Ishikawa (cell line): ENCODE results near the gene CKMT2.

Experiments
- EP300 ChIP-seq: IDR thresholded peaks from 2 replicates; pipeline ENCODE4 v1.6.1; 2012; ENCODE audit warnings: borderline replicate concordance
- NFIC ChIP-seq: IDR thresholded peaks from 2 replicates; pipeline ENCODE4 v1.6.1; 2012
- TEAD4 ChIP-seq: IDR thresholded peaks from 2 replicates; pipeline ENCODE4 v1.6.1; 2012
- ZBTB7A ChIP-seq: IDR thresholded peaks from 2 replicates; pipeline ENCODE4 v1.6.1; 2012; ENCODE audit warnings: low read depth

DNA sequence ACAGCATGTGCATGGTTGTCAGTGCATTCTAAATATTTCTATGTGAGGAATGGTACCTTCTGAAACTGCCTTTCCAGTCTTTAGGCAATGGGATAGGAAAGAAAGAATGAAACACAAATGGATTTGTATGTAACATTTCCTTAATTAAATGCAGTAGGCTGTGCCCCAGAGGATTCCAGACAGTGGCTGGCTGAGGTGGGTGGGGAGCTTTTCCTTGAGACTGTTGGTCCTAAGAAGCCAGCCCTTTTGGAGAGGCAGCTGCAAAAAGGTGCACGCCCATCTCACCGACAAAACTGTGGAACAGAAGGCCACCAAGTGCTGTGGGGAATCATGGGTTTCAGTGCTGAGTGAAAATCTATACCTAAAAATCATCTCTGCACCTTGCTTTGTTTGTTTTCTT, 6.8 kb upstream of the CKMT2 start:
- TF ChIP-seq TEAD4: no peak
- TF ChIP-seq ZBTB7A: no peak
- TF ChIP-seq EP300: no peak
- no peak for TF ChIP-seq NFIC
